Left lung (tissue), 10 donors: ENCODE results near the gene CDK5. TPM values are rescaled to one million over a fixed set of nuclear protein-coding genes. Genes with fewer than 3 reads are reported as not detected.
A peak's percentile ranks its signal among the peaks of the same experiment; 100 is the strongest.
"Not testable (repeated sequence)": the region's sequence is repeated elsewhere in the genome, so short reads cannot be mapped to it uniquely, and the experiment has no call there.

ENCODE experiments used
- ATAC-seq: fragments of 200-7000 bp; cut with Tn5 transposase; one replicate; pipeline ENCODE4 v1.9.1; 2020; ENCODE audit warnings: moderate library complexity
- DNase-seq, 4 donors: peaks; one replicate each; pipeline ENCODE4 v3.0.0-alpha.2; 2013 to 2020
- H3K27ac ChIP-seq, 2 donors: fragments of 200-600 bp; sonication (generic) in 1 of 2; one replicate each; pipeline versions ENCODE4 v1.5.0 to v1.8.0; 2020 to 2021
- H3K27me3 ChIP-seq, 2 donors: fragments of 200-600 bp; sonication (generic) in 1 of 2; one replicate each; pipeline versions ENCODE4 v1.5.0 to v1.8.0; 2020 to 2021
- H3K36me3 ChIP-seq, 2 donors: fragments of 200-600 bp; sonication (generic) in 1 of 2; one replicate each; pipeline versions ENCODE4 v1.5.0 to v1.8.0; 2020 to 2021
- H3K4me1 ChIP-seq, 2 donors: fragments of 200-600 bp; one replicate each; pipeline ENCODE4 v1.8.0; 2021
- H3K4me3 ChIP-seq, 2 donors: fragments of 200-600 bp; sonication (generic) in 1 of 2; one replicate each; pipeline versions ENCODE4 v1.5.0 to v1.8.0; 2020 to 2021; ENCODE audit warnings: mild to moderate bottlenecking in 1 of 2
- H3K9me3 ChIP-seq, 2 donors: fragments of 200-600 bp; sonication (generic) in 1 of 2; one replicate each; pipeline versions ENCODE4 v1.5.0 to v1.8.0; 2020 to 2021
- CTCF ChIP-seq, 2 donors: fragments of 200-600 bp; sonication (generic) in 1 of 2; IDR thresholded peaks; one replicate each; pipeline versions ENCODE4 v1.5.0 to v1.8.0; 2021; ENCODE audit warnings: antibody characterized with exemption in 2 of 2
- intact Hi-C, 2 donors: fragments of 100-400 bp; cut with DNase I; formaldehyde crosslinking; loops; one replicate each; pipeline versions ENCODE4 v1.11.2 to v1.14.2; 2022
- polyA plus RNA-seq, 6 donors: library from polyadenylated mRNA; unstranded; fragments of 120-200 nt; gene quantifications; one replicate each; pipeline ENCODE4 v1.2.1, GENCODE V29; 2013; ENCODE audit not compliant: insufficient read length in 6 of 6
- total RNA-seq, 2 donors: library from RNA; stranded (reverse); fragmentation: NEBNext Ultra II Directional; extraction: Animal tissue kit (Norgen Biotek cat#: 25700); gene quantifications; one replicate each; pipeline ENCODE4 v1.2.1, GENCODE V29; 2021
- donor health status: DM: no; HTN: yes; CAD: no.
- donor health status: DM: no; HTN: no; CAD: no.

Gene CDK5
- total and polyA plus RNA-seq, 8 donors = 13.8 to 17.1 (median 14.7) TPM

GRCh38 chr7:151013733-151014497 is 43.8 kb downstream of the CDK5 start:
- intact Hi-C loops = no loop called here
- H3K27me3 ChIP-seq = peaks cover 16 to 97% of the 10 kb centered on the region in 2 donors
- no peaks in the 10 kb centered on the region for H3K9me3 ChIP-seq
- TF ChIP-seq CTCF (IDR thresholded peaks at IDR 0.05) = no peak
- DNase-seq (peak in 3 of 4 donors; percentile 73 to 88 (median 85)), ATAC-seq (no peak)
- no peak overlapping the region for H3K27ac ChIP-seq
- peak overlapping the region in 1 of 2 donors; percentile 34 for H3K4me3 ChIP-seq
- no peaks in the 10 kb centered on the region for H3K36me3 ChIP-seq
- peaks cover 17 to 56% of the 10 kb centered on the region in 2 donors for H3K4me1 ChIP-seq

GRCh38 chr7:151013356-151013732 is 44.4 kb downstream of the CDK5 start:
- H3K9me3 ChIP-seq = no peaks in the 10 kb centered on the region
- intact Hi-C loops = no loop called here
- H3K4me1 ChIP-seq = peaks cover 15 to 56% of the 10 kb centered on the region in 2 donors
- DNase-seq (peak in 1 of 4 donors; percentile 78), ATAC-seq (no peak)
- H3K4me3 ChIP-seq = peak overlapping the region in 1 of 2 donors; percentile 34
- no peak for TF ChIP-seq CTCF (IDR thresholded peaks at IDR 0.05)
- H3K27me3 ChIP-seq = peaks cover 10 to 97% of the 10 kb centered on the region in 2 donors
- H3K36me3 ChIP-seq = no peaks in the 10 kb centered on the region
- H3K27ac ChIP-seq = no peak overlapping the region

GRCh38 chr7:151012911-151013347 is 44.8 kb downstream of the CDK5 start:
- H3K36me3 ChIP-seq = no peaks in the 10 kb centered on the region
- H3K4me3 ChIP-seq = no peak overlapping the region
- ATAC-seq (peak; percentile 12), DNase-seq (peak in 2 of 4 donors; percentile 31 to 63)
- H3K27ac ChIP-seq = no peak overlapping the region
- peaks cover 14 to 56% of the 10 kb centered on the region in 2 donors for H3K4me1 ChIP-seq
- no peaks in the 10 kb centered on the region for H3K9me3 ChIP-seq
- H3K27me3 ChIP-seq = peaks cover 6 to 97% of the 10 kb centered on the region in 2 donors
- TF ChIP-seq CTCF (IDR thresholded peaks at IDR 0.05) = peak; percentile 21 to 23
- intact Hi-C loops = no loop called here

GRCh38 chr7:151012031-151012692 is 45.5 kb downstream of the CDK5 start:
- intact Hi-C loops = no loop called here
- Histone ChIP-seq H3K4me1 (peaks cover 16 to 60% of the 10 kb centered on the region in 2 donors), H3K27me3 (peaks cover 3 to 92% of the 10 kb centered on the region in 2 donors), H3K36me3 (no peaks in the 10 kb centered on the region), H3K4me3 (no peak overlapping the region), H3K9me3 (no peaks in the 10 kb centered on the region), H3K27ac (no peak overlapping the region)
- ATAC-seq = no peak
- no peak for TF ChIP-seq CTCF (IDR thresholded peaks at IDR 0.05)
- peak in 1 of 4 donors; percentile 62 for DNase-seq

- ATAC-seq, intact Hi-C loops, H3K9me3 ChIP-seq, H3K36me3 ChIP-seq, H3K27ac ChIP-seq, H3K4me3 ChIP-seq: not testable (repeated sequence)
- Histone ChIP-seq H3K4me1 (peaks cover 16 to 64% of the 10 kb centered on the region in 2 donors), H3K27me3 (peaks cover 3 to 86% of the 10 kb centered on the region in 2 donors)
- peak in 1 of 4 donors; percentile 59 for DNase-seq
These were observed 46.1 kb downstream of the CDK5 start for GRCh38 chr7:151011616-151012015.
